ENCODE data around the gene BRIP1. TPM values are rescaled to one million over a fixed set of nuclear protein-coding genes. Genes with fewer than 3 reads are reported as not detected.
"Not testable (repeated sequence)": the region's sequence is repeated elsewhere in the genome, so short reads cannot be mapped to it uniquely, and the experiment has no call there.

BRIP1 gene
- total RNA-seq, 1 donor, result 22.9 TPM

DNA sequence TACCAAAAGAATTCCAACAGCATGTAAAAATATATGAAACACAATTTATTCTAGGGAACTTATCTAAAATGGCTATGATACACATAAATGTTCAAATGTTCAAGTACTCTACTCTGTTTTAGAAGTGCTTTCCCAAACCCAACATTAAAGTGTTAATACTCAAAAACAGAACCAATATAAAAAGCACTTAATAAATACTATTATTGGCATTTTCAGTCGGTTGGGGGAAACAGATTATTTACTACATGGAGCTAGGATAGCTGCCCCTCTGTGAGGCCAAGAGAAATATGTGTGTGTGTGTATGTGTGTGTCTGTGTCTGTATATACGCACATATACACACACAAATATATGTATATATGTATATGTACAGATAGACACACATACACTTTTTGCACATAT lies 32.1 kb upstream of the BRIP1 start:
- TF ChIP-seq, protein P1, sequence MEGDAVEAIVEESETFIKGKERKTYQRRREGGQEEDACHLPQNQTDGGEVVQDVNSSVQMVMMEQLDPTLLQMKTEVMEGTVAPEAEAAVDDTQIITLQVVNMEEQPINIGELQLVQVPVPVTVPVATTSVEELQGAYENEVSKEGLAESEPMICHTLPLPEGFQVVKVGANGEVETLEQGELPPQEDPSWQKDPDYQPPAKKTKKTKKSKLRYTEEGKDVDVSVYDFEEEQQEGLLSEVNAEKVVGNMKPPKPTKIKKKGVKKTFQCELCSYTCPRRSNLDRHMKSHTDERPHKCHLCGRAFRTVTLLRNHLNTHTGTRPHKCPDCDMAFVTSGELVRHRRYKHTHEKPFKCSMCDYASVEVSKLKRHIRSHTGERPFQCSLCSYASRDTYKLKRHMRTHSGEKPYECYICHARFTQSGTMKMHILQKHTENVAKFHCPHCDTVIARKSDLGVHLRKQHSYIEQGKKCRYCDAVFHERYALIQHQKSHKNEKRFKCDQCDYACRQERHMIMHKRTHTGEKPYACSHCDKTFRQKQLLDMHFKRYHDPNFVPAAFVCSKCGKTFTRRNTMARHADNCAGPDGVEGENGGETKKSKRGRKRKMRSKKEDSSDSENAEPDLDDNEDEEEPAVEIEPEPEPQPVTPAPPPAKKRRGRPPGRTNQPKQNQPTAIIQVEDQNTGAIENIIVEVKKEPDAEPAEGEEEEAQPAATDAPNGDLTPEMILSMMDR (IDR thresholded peaks at IDR 0.05; ENCODE audit: insufficient read depth, low read depth, low read length), result no peak
- no peak overlapping the region for H3K4me3 ChIP-seq (ENCODE audit: low read depth, low read length)
- no peak for DNase-seq (ENCODE audit: low read depth)

DNA sequence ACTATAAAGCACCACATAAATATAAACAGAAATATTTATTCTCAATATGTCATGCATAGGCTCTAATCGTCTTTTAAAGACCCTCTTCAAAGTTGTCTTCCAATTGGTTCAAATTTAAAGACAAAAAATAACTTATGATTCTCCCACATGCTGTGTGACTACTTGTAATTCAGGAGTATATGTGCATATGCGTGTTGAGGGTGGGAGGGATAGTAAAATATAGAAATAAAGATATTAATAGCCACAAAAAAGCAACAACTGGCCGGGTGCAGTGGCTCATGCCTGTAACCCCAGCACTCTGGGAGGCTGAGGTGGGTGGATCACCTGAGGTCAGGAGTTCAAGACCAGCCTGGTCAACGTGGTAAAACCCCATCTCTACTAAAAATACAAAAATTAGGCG lies 31.0 kb upstream of the BRIP1 start:
- not testable (repeated sequence) for DNase-seq (ENCODE audit: low read depth); H3K4me3 ChIP-seq (ENCODE audit: low read depth, low read length)

DNA sequence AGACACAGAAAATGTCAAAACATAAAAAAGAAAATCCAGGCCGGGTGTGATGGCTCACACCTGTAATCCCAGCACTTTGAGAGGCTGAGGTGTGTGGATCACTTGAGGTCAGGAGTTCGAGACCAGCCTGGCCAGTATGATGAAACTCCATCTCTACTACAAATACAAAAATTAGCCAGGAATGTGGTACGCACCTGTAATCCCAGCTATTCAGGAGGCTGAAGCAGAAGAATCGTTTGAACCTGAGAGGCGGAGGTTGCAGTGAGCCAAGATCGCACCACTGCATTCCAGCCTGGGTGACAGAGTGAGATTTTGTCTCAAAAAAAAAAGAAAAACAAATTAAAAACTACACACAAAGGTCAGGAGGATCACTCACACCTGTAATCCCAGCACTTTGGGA lies 24.4 kb upstream of the BRIP1 start:
- not testable (repeated sequence) for DNase-seq (ENCODE audit: low read depth); H3K4me3 ChIP-seq (ENCODE audit: low read depth, low read length)

DNA sequence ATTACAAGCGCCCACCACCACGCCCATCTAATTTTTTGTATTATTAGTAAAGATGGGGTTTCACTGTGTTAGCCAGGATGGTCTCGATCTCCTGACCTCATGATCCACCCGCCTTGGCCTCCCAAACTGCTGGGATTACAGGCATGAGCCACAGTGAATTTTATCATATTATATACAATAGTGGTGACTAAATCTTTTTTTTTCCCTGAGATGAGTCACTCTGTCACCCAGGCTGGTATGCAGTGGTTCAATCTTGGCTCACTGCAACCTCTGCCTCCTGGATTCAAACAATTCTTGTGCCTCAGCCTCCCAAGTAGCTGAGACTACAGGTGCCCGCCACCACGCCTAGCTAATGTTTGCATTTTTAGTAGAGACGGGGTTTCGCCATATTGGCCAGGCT lies 22.5 kb upstream of the BRIP1 start:
- not testable (repeated sequence) for H3K4me3 ChIP-seq (ENCODE audit: low read depth, low read length); DNase-seq (ENCODE audit: low read depth)

DNA sequence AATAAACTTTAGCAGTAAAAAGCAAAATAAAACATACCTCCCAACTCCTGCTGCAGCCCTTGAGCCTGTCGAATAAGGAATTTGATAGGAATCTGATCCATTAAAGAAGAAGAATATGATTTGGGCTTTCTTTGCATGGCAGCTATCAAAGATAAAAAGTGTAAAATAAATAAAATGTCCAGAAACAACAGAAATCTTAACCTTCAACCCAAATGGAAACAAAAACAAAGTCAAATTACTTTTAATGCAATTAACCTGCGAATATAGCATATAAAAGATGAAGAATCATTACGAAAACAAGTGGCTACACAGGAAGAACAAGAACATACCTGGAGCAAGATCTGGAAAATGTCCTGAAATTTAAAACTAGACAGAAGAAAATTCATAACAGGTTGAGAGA lies 21.5 kb upstream of the BRIP1 start:
- H3K4me3 ChIP-seq (ENCODE audit: low read depth, low read length), result no peak overlapping the region
- no peak for DNase-seq (ENCODE audit: low read depth)
- TF ChIP-seq, protein P1 (IDR thresholded peaks at IDR 0.05; ENCODE audit: insufficient read depth, low read depth, low read length), result no peak

DNA sequence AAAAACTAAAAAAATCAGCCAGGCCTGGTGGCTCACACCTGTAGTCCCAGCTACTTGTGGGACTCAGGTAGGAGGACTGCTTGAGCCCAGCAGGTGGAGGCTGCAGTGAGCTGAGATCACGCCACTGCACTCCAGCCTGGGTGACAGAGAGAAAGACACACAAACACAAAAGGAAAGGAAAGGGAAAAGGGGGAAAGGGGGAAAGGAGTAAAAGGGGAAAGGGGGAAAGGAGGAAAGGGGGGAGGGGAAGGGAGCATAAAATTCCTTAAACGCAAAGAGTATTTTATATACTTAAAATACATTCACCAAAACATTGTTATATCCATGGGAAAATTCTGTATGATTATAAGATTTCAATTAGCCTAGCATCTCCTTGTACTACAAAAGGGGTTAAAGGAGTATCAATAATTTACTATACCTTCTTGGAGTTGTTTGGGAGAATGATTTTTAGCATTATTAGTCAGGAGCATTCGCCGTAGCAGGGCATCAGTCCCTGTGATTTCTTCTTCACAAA lies 17.3 kb upstream of the BRIP1 start:
- DNase-seq (ENCODE audit: low read depth), result no peak
- no peak overlapping the region for H3K4me3 ChIP-seq (ENCODE audit: low read depth, low read length)
- TF ChIP-seq, protein P1 (IDR thresholded peaks at IDR 0.05; ENCODE audit: insufficient read depth, low read depth, low read length), result no peak

DNA sequence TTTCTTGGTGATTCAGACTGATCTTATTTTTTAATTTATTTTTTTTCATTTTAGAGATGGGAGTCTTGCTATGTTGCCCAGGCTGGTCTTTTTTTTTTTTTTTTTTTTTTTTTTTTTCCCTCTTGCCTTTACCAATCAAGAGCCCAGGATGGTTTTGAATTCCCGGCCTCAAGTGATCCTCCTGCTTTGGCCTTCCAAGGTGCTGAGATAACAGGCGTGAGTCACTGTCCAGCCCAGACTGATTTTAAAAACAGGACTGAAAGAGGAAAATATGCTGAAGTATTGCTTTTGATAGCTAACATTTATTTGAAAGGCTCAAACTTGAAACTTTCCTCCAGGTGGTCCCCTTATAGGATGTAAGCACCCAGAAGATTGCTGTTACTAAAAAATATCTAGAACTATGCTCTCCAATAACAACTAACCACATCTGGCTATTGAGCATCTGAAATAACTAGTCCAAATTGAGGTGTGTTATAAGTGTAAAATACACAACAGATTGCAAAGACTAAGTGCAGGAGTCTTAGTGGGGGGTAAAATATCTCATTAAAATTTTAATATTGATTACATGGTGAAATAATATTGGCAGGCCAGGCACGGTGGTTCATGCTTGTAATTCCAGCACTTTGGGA lies 15.8 kb upstream of the BRIP1 start:
- H3K4me3 ChIP-seq (ENCODE audit: low read depth, low read length), result no peak overlapping the region
- TF ChIP-seq, protein P1 (IDR thresholded peaks at IDR 0.05; ENCODE audit: insufficient read depth, low read depth, low read length), result no peak
- DNase-seq (ENCODE audit: low read depth), result no peak

DNA sequence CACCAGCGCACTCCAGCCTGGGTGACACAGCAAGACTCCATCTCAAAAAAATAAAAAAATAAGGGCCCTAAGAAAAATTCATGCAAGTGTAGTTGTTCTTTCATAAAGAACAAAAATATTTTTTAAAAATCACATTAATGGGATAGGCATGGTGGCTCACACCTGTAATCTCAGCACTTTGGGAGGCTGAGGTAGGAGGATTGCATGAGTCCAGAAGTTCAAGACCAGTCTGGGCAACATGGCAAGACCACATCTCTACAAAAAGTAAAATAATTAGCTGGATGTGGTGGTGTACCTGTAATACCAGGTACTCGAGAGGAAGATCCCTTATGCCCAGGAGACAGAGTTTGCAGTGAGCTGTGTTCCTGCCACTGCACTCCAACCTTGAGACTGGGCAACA lies 15.2 kb upstream of the BRIP1 start:
- no peak overlapping the region for H3K4me3 ChIP-seq (ENCODE audit: low read depth, low read length)
- DNase-seq (ENCODE audit: low read depth), result no peak
- TF ChIP-seq, protein P1 (IDR thresholded peaks at IDR 0.05; ENCODE audit: insufficient read depth, low read depth, low read length), result no peak

All from fibroblast of villous mesenchyme (primary cell).